ENCODE data around the gene HEXIM1.
"Not testable (repeated sequence)": the region's sequence is repeated elsewhere in the genome, so short reads cannot be mapped to it uniquely, and the experiment has no call there.

HEXIM1 gene

GRCh38 chr17:45114117-45114932, 34.0 kb upstream of the HEXIM1 start:
- DNase-seq = no peak

GRCh38 chr17:45115015-45115625, 33.2 kb upstream of the HEXIM1 start:
- DNase-seq = no peak

GRCh38 chr17:45115871-45116270, 32.4 kb upstream of the HEXIM1 start:
- no peak for DNase-seq

- no peak for DNase-seq
Observed at GRCh38 chr17:45116434-45117016, 31.8 kb upstream of the HEXIM1 start.

GRCh38 chr17:45117334-45117733, 30.9 kb upstream of the HEXIM1 start:
- no peak for DNase-seq

GRCh38 chr17:45117848-45118646, 30.2 kb upstream of the HEXIM1 start:
- no peak for DNase-seq

GRCh38 chr17:45118691-45119090, 29.6 kb upstream of the HEXIM1 start:
- no peak for DNase-seq

GRCh38 chr17:45119964-45120363, 28.3 kb upstream of the HEXIM1 start:
- DNase-seq = no peak

- DNase-seq = no peak
Observed at GRCh38 chr17:45120558-45120957, 27.7 kb upstream of the HEXIM1 start.

- DNase-seq = no peak
Observed at GRCh38 chr17:45121055-45121454, 27.2 kb upstream of the HEXIM1 start.

GRCh38 chr17:45123076-45123770, 25.1 kb upstream of the HEXIM1 start:
- no peak for DNase-seq

- DNase-seq = peak; percentile 54
Observed at GRCh38 chr17:45123930-45124796, 24.1 kb upstream of the HEXIM1 start.

GRCh38 chr17:45124797-45125122, 23.5 kb upstream of the HEXIM1 start:
- not testable (repeated sequence) for DNase-seq

GRCh38 chr17:45125509-45125908, 22.8 kb upstream of the HEXIM1 start:
- no peak for DNase-seq

- DNase-seq = no peak
Observed at GRCh38 chr17:45127207-45127547, 21.1 kb upstream of the HEXIM1 start.

GRCh38 chr17:45127548-45128300, 20.6 kb upstream of the HEXIM1 start:
- DNase-seq = no peak

GRCh38 chr17:45128331-45128730, 19.9 kb upstream of the HEXIM1 start:
- no peak for DNase-seq

GRCh38 chr17:45128989-45129388, 19.3 kb upstream of the HEXIM1 start:
- no peak for DNase-seq

GRCh38 chr17:45129426-45129939, 18.8 kb upstream of the HEXIM1 start:
- no peak for DNase-seq

GRCh38 chr17:45129940-45130680, 18.2 kb upstream of the HEXIM1 start:
- no peak for DNase-seq
